IMR-90 (cell line): Measurements from ENCODE around the gene ATP2B2. TPM values are rescaled to one million over a fixed set of nuclear protein-coding genes. Genes with fewer than 3 reads are reported as not detected.

Experiments
- ATAC-seq: fragments of 200-7000 bp; cut with Tn5 transposase; 2 replicates; pipeline ENCODE4 v1.9.1; 2020; ENCODE audit warnings: low read depth, mild to moderate bottlenecking, moderate library complexity
- BruUV-seq: library from RNA; stranded (reverse); fragments of 400-500 nt; replicated peaks from 2 replicates; lab custom pipeline; 2021; lab: Mats Ljungman, UMichigan
- CTCF ChIA-PET: fragments of 300-600 bp; formaldehyde crosslinking; extraction: SDS; loops from one replicate; lab custom pipeline; 2021; ENCODE audit warnings: antibody characterized with exemption; lab: Yijun Ruan, JAX
- POLR2A ChIA-PET: fragments of 300-600 bp; sonication (Branson Sonifier 250); formaldehyde crosslinking; loops from one replicate; lab custom pipeline; 2022; ENCODE audit warnings: antibody characterized with exemption; ENCODE audit not compliant: unreplicated experiment; lab: Charles Lee
- DNase-seq: peaks from one replicate; pipeline ENCODE4 v3.0.0; 2013
- H2AFZ ChIP-seq: replicated peaks from 2 replicates; pipeline ENCODE3; 2013; ENCODE audit warnings: low read length, mild to moderate bottlenecking; ENCODE audit not compliant: poor library complexity
- H2AK5ac ChIP-seq: 2 replicates; pipeline ENCODE4 v1.6.1; 2013; ENCODE audit warnings: low read depth, low read length, inconsistent platforms
- H2AK9ac ChIP-seq: replicated peaks from 2 replicates; pipeline ENCODE3; 2013; ENCODE audit warnings: mild to moderate bottlenecking, low read depth, low read length, moderate library complexity; ENCODE audit not compliant: poor library complexity
- H2BK120ac ChIP-seq: 2 replicates; pipeline ENCODE4 v1.6.1; 2013; ENCODE audit warnings: low read depth, low read length, inconsistent platforms
- H2BK15ac ChIP-seq: 3 replicates; pipeline ENCODE4 v1.6.1; 2013; ENCODE audit warnings: low read depth, low read length, inconsistent platforms
- H2BK20ac ChIP-seq: 2 replicates; pipeline ENCODE4 v1.6.1; 2013; ENCODE audit warnings: low read depth, mild to moderate bottlenecking, inconsistent platforms, low read length, moderate library complexity
- H2BK5ac ChIP-seq: 2 replicates; pipeline ENCODE4 v1.6.1; 2013; ENCODE audit warnings: mild to moderate bottlenecking, low read depth, low read length, inconsistent platforms; ENCODE audit not compliant: poor library complexity, severe bottlenecking
- H3K14ac ChIP-seq: replicated peaks from 2 replicates; pipeline ENCODE4 v1.6.1; 2013; ENCODE audit warnings: low read depth, low read length, inconsistent platforms
- H3K18ac ChIP-seq: 2 replicates; pipeline ENCODE4 v1.6.1; 2013; ENCODE audit warnings: low read depth, low read length, control low read depth
- H3K23ac ChIP-seq: 2 replicates; pipeline ENCODE4 v1.6.1; 2013; ENCODE audit warnings: low read depth, low read length, inconsistent platforms
- H3K27ac ChIP-seq: 2 replicates; pipeline ENCODE4 v1.5.1; 2013; ENCODE audit warnings: mild to moderate bottlenecking, control low read depth, low read length; ENCODE audit not compliant: insufficient read depth
- H3K27me3 ChIP-seq: 2 replicates; pipeline ENCODE4 v1.6.1; 2013; ENCODE audit warnings: low read length; ENCODE audit not compliant: control insufficient read depth, insufficient read depth
- H3K36me3 ChIP-seq: 2 replicates; pipeline ENCODE4 v1.6.1; 2013; ENCODE audit warnings: low read length, mixed read lengths; ENCODE audit not compliant: control insufficient read depth, insufficient read depth
- H3K4ac ChIP-seq: 2 replicates; pipeline ENCODE4 v1.6.1; 2013; ENCODE audit warnings: low read depth, low read length, inconsistent platforms
- H3K4me1 ChIP-seq: 2 replicates; pipeline ENCODE4 v1.6.1; 2013; ENCODE audit warnings: low read length, mixed read lengths; ENCODE audit not compliant: control insufficient read depth, insufficient read depth
- H3K4me2 ChIP-seq: 2 replicates; pipeline ENCODE4 v1.6.1; 2013; ENCODE audit warnings: low read depth, mild to moderate bottlenecking, control low read depth, low read length, moderate library complexity
- H3K4me3 ChIP-seq: 2 replicates; pipeline ENCODE4 v1.5.1; 2013; ENCODE audit warnings: low read depth, mild to moderate bottlenecking, control low read depth, low read length, moderate library complexity; ENCODE audit not compliant: insufficient read depth
- H3K56ac ChIP-seq: 2 replicates; pipeline ENCODE4 v1.6.1; 2013; ENCODE audit warnings: low read length, inconsistent platforms; ENCODE audit not compliant: insufficient read depth; ENCODE audit errors: extremely low read depth
- H3K79me1 ChIP-seq, 2 experiments: 2 replicates each; pipeline ENCODE4 v1.6.1; 2013; ENCODE audit warnings: low read length in 2 of 2, inconsistent platforms in 1 of 2, low read depth in 1 of 2
- H3K9ac ChIP-seq: 2 replicates; pipeline ENCODE4 v1.6.1; 2013; ENCODE audit warnings: low read depth, low read length, control low read depth
- H3K9me1 ChIP-seq: 2 replicates; pipeline ENCODE4 v1.6.1; 2013; ENCODE audit warnings: low read length, inconsistent platforms; ENCODE audit not compliant: insufficient read depth
- H3K9me3 ChIP-seq: 2 replicates; pipeline ENCODE4 v1.6.1; 2013; ENCODE audit warnings: low read length; ENCODE audit not compliant: control insufficient read depth, insufficient read depth
- H4K20me1 ChIP-seq: 2 replicates; pipeline ENCODE4 v1.6.1; 2013; ENCODE audit warnings: low read length, inconsistent platforms; ENCODE audit not compliant: insufficient read depth
- H4K5ac ChIP-seq: 2 replicates; pipeline ENCODE4 v1.6.1; 2013; ENCODE audit warnings: mild to moderate bottlenecking, low read depth, low read length, control low read depth
- H4K8ac ChIP-seq, 2 experiments: 2 replicates each; pipeline ENCODE4 v1.6.1; 2013; ENCODE audit warnings: low read depth in 2 of 2, low read length in 2 of 2, control low read depth in 1 of 2, inconsistent platforms in 1 of 2
- H4K91ac ChIP-seq: 2 replicates; pipeline ENCODE4 v1.6.1; 2013; ENCODE audit warnings: low read depth, low read length, inconsistent platforms; ENCODE audit not compliant: insufficient read depth
- BHLHE40 ChIP-seq: fragments of 150-350 bp; IDR thresholded peaks from 2 replicates; pipeline ENCODE4 v1.6.1; 2016; ENCODE audit warnings: mild to moderate bottlenecking, low read depth, low read length
- CHD1 ChIP-seq: IDR thresholded peaks from 2 replicates; pipeline ENCODE4 v1.6.1; 2012; ENCODE audit warnings: low read depth, low read length, improper control_type of control experiment
- FOS ChIP-seq: fragments of 150-350 bp; IDR thresholded peaks from 2 replicates; pipeline ENCODE4 v1.6.1; 2016; ENCODE audit warnings: low read depth, low read length
- MAZ ChIP-seq: IDR thresholded peaks from 2 replicates; pipeline ENCODE4 v1.6.1; 2012; ENCODE audit warnings: low read depth, mild to moderate bottlenecking, low read length, improper control_type of control experiment, moderate library complexity, borderline replicate concordance
- RFX5 ChIP-seq: IDR thresholded peaks from 2 replicates; pipeline ENCODE4 v1.8.0; 2012; ENCODE audit warnings: low read depth, mild to moderate bottlenecking, low read length, moderate library complexity
- WGBS, 2 experiments: methylation state at CpG; one replicate each; pipeline versions ENCODE4 v1.1.5 to v1.1.7; 2013; ENCODE audit warnings: missing lambda C conversion rate in 2 of 2; ENCODE audit not compliant: insufficient read length in 1 of 2; ENCODE audit errors: extremely low coverage in 2 of 2; 5-methylcytosine and 5-hydroxymethylcytosine counted together
- dilution Hi-C: fragments of 300-500 bp; cut with HindIII; formaldehyde crosslinking; loops from one replicate; pipeline ENCODE4 v1.14.3; 2018; ENCODE audit warnings: low sequenced_read_pairs; ENCODE audit not compliant: unreplicated experiment
- in situ Hi-C: fragments of 300-500 bp; cut with MboI; formaldehyde crosslinking; loops from 3 replicates; pipeline ENCODE4 v1.14.3; 2019; ENCODE audit warnings: low sequenced_read_pairs, inconsistent platforms, mixed read lengths
- intact Hi-C: fragments of 100-400 bp; cut with micrococcal nuclease; formaldehyde crosslinking; loops from 2 replicates; pipeline ENCODE4 v1.10.0; 2022
- polyA plus RNA-seq, 3 experiments: library from polyadenylated mRNA; depleted of rRNA; stranded (reverse); fragments of >200 nt; gene quantifications; 2 replicates each; pipeline ENCODE4 v1.2.3, GENCODE V29; 2012; ENCODE audit warnings: low replicate concordance in 1 of 3
- total RNA-seq: library from RNA; depleted of rRNA; stranded (reverse); fragments of >200 nt; gene quantifications from 2 replicates; pipeline ENCODE4 v1.2.3, GENCODE V29; 2012

ATP2B2 gene
- total and polyA plus RNA-seq, 2 of the 4 experiments (the other 2 are of a cell fraction): under 0.01 to 0.02 TPM

DNA sequence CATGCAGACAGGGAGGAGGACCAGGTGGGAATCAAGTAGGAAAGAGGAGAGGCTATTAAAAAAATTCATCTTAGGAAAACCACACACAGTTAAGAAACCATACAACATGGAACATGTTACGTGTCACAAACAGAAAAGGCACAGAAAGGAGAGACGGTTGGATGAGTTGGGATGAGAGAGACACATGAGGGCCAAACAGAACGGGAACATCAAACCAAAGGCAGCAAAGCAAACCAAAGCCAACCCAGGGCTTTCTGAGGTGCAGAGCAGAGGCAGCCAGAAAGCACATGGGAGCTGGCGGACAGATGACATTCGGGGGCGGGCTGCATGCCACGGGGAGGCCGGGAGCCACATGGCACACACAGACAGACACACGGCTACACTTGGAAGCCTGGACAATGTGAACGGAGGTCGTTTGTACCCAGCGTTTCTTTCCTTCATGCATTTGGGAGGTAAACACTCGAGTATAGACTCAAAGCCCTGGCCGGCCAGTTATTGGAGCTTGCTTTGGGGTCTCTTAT lies 175.8 kb downstream of the ATP2B2 start:
- peaks cover 3% of the 10 kb centered on the region; the same call in 1 of the 2 replicates for H3K9me1 ChIP-seq
- H3K4me1 ChIP-seq: no peaks in the 10 kb centered on the region
- no peak overlapping the region for H2BK20ac ChIP-seq
- H3K9me3 ChIP-seq: 0 out of 2 replicates have a peak, but pooled peaks cover 2% of the 10 kb centered on the region
- BruUV-seq: no TSS peak
- no peak overlapping the region for H3K18ac ChIP-seq
- no peak overlapping the region for H3K27ac ChIP-seq
- 64% methylated on average over 10 of the region's 14 CpGs; no CpG with 5 or more reads in 1 of the 2 experiments for WGBS, 2 experiments
- no peaks in the 10 kb centered on the region for H3K79me1 ChIP-seq
- no peak overlapping the region for H2AK5ac ChIP-seq
- TF ChIP-seq MAZ: no peak
- no peak for TF ChIP-seq RFX5
- no peak for TF ChIP-seq CHD1
- TF ChIP-seq BHLHE40: no peak
- no peak for TF ChIP-seq FOS
- ChIA-PET POLR2A (no interaction called here), CTCF (no interaction called here)
- no peaks in the 10 kb centered on the region for H4K20me1 ChIP-seq
- no peak overlapping the region for H2BK15ac ChIP-seq
- H3K27me3 ChIP-seq: peaks cover 82% of the 10 kb centered on the region
- H4K5ac ChIP-seq: no peak overlapping the region
- H3K56ac ChIP-seq: no peak overlapping the region
- DNase-seq: no peak
- peak overlapping the region; percentile 16 for H2AFZ ChIP-seq
- no peak overlapping the region for H4K8ac ChIP-seq
- no peak for ATAC-seq
- no peak overlapping the region for H3K4me3 ChIP-seq
- H3K4me2 ChIP-seq: no peak overlapping the region
- no peaks in the 10 kb centered on the region for H3K36me3 ChIP-seq
- H2AK9ac ChIP-seq: no peak overlapping the region
- in situ Hi-C loops: no loop called here
- dilution Hi-C loops: no loop called here
- no peak overlapping the region for H3K14ac ChIP-seq
- no peak overlapping the region for H4K91ac ChIP-seq
- no peak overlapping the region for H3K23ac ChIP-seq
- H3K9ac ChIP-seq: no peak overlapping the region
- no peak overlapping the region for H2BK5ac ChIP-seq
- H2BK120ac ChIP-seq: no peak overlapping the region
- no peak overlapping the region for H3K4ac ChIP-seq
- intact Hi-C loops: no loop called here
